AML-193 (cell line): Measurements from ENCODE around the gene ALOXE3.
A peak's percentile ranks its signal among the peaks of the same experiment; 100 is the strongest.
"Not testable (repeated sequence)": the region's sequence is repeated elsewhere in the genome, so short reads cannot be mapped to it uniquely, and the experiment has no call there.

Source experiments
- DNase-seq, 2 experiments: peaks; one replicate each; lab custom pipeline; 2025; lab: John Stamatoyannopoulos, UW

The ALOXE3 gene

GRCh38 chr17:8096541-8096940 is 21.8 kb downstream of the ALOXE3 start:
- no peak for DNase-seq

GRCh38 chr17:8095361-8095760 is 23.0 kb downstream of the ALOXE3 start:
- no peak for DNase-seq

GRCh38 chr17:8091033-8091687 is 27.2 kb downstream of the ALOXE3 start:
- DNase-seq = no peak

GRCh38 chr17:8089728-8090127 is 28.6 kb downstream of the ALOXE3 start:
- DNase-seq = no peak

GRCh38 chr17:8087952-8088230 is 30.4 kb downstream of the ALOXE3 start:
- no peak for DNase-seq

GRCh38 chr17:8087075-8087951 is 31.0 kb downstream of the ALOXE3 start, which contains the start of gene ALOX12B:
ALOX12B (minus strand) TSS chr17:8087716; CDS start chr17:8087442, 274 bp downstream.
- no peak for DNase-seq

GRCh38 chr17:8084250-8084649 is 34.1 kb downstream of the ALOXE3 start:
- no peak for DNase-seq

GRCh38 chr17:8082292-8082691 is 36.0 kb downstream of the ALOXE3 start:
- no peak for DNase-seq

GRCh38 chr17:8081876-8082275 is 36.4 kb downstream of the ALOXE3 start:
- no peak for DNase-seq

- DNase-seq = no peak
Measured at GRCh38 chr17:8080799-8081219, 37.5 kb downstream of the ALOXE3 start.

- no peak for DNase-seq
Measured at GRCh38 chr17:8080208-8080798, 38.0 kb downstream of the ALOXE3 start.

GRCh38 chr17:8079291-8080207 is 38.8 kb downstream of the ALOXE3 start:
- peak; percentile 6 to 27 for DNase-seq

- DNase-seq = not testable (repeated sequence)
Measured at GRCh38 chr17:8077939-8078338, 40.4 kb downstream of the ALOXE3 start.

GRCh38 chr17:8076502-8077266 is 41.6 kb downstream of the ALOXE3 start:
- DNase-seq = no peak

- no peak for DNase-seq
Measured at GRCh38 chr17:8075574-8076342, 42.6 kb downstream of the ALOXE3 start.

GRCh38 chr17:8075081-8075480 is 43.2 kb downstream of the ALOXE3 start:
- DNase-seq = no peak

GRCh38 chr17:8074554-8074953 is 43.8 kb downstream of the ALOXE3 start:
- DNase-seq = no peak

- peak; percentile 15 to 24 for DNase-seq
Measured at GRCh38 chr17:8073627-8074484, 44.5 kb downstream of the ALOXE3 start.

- DNase-seq = no peak
Measured at GRCh38 chr17:8072729-8073461, 45.4 kb downstream of the ALOXE3 start.
